ENCODE data around the gene ZNF25.

ZNF25 gene

GRCh38 chr10:37906382-37906781 is 70.1 kb downstream of the ZNF25 start:
- no peaks in the 10 kb centered on the region for H4K20me1 ChIP-seq (ENCODE audit: insufficient read depth, low read length, poor library complexity, severe bottlenecking)
- no peaks in the 10 kb centered on the region for H3K9me3 ChIP-seq (ENCODE audit: insufficient read depth, low read depth, low read length)
- TF ChIP-seq EZH2phosphoT487 (IDR thresholded peaks at IDR 0.05; ENCODE audit: borderline replicate concordance): no peak
- TF ChIP-seq, protein P1, sequence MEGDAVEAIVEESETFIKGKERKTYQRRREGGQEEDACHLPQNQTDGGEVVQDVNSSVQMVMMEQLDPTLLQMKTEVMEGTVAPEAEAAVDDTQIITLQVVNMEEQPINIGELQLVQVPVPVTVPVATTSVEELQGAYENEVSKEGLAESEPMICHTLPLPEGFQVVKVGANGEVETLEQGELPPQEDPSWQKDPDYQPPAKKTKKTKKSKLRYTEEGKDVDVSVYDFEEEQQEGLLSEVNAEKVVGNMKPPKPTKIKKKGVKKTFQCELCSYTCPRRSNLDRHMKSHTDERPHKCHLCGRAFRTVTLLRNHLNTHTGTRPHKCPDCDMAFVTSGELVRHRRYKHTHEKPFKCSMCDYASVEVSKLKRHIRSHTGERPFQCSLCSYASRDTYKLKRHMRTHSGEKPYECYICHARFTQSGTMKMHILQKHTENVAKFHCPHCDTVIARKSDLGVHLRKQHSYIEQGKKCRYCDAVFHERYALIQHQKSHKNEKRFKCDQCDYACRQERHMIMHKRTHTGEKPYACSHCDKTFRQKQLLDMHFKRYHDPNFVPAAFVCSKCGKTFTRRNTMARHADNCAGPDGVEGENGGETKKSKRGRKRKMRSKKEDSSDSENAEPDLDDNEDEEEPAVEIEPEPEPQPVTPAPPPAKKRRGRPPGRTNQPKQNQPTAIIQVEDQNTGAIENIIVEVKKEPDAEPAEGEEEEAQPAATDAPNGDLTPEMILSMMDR (conservative IDR thresholded peaks at IDR 0.05; ENCODE audit: low read length): no peak
- H3F3A ChIP-seq (ENCODE audit: low read depth): no peaks in the 10 kb centered on the region
- H3K79me2 ChIP-seq (ENCODE audit: insufficient read depth, low read length): no peaks in the 10 kb centered on the region
- no peaks in the 10 kb centered on the region for H3K4me1 ChIP-seq (ENCODE audit: insufficient read depth, low read length, poor library complexity, severe bottlenecking)
- no peaks in the 10 kb centered on the region for H3K36me3 ChIP-seq (ENCODE audit: insufficient read depth, low read length)
- H2AFZ ChIP-seq (ENCODE audit: low read length): no peak overlapping the region
- H3K9me2 ChIP-seq (replicated peaks; ENCODE audit: low read depth, low read length): no peaks in the 10 kb centered on the region
- H3K9ac ChIP-seq (ENCODE audit: low read depth, low read length, poor library complexity, severe bottlenecking): no peak overlapping the region
- H3K4me2 ChIP-seq (ENCODE audit: low read depth, low read length, poor library complexity, severe bottlenecking): no peak overlapping the region
- no peak overlapping the region for H3K4me3 ChIP-seq (ENCODE audit: low read length, poor library complexity, severe bottlenecking)
- H3K27me3 ChIP-seq (ENCODE audit: insufficient read depth, low read length, poor library complexity, severe bottlenecking): no peaks in the 10 kb centered on the region

Data from Loucy (cell line).